ENCODE data around the gene RNF133.

DNA sequence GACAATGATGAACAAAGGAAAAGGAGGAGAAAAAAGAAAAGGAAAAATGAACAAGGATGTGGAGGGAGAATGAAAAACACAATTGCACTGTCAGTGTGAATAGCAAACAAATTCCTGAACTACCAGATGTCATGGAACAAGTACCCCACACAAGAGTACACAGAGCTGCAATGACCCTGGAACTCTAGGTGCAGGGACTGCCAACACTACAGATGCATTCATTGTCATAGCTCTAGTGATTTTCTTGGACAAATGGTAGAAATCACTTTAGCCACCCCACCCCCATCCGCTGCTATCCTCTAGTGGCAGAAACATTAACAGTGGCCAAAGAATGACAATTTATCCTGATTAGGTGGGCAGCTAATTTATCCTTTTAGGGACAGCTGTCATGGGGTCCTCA, 3.1 kb downstream of the RNF133 start:
- no peak for TF ChIP-seq NFIC (IDR thresholded peaks at IDR 0.05)
- TF ChIP-seq, protein P1, sequence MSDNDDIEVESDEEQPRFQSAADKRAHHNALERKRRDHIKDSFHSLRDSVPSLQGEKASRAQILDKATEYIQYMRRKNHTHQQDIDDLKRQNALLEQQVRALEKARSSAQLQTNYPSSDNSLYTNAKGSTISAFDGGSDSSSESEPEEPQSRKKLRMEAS (IDR thresholded peaks at IDR 0.05) = no peak
- TF ChIP-seq, protein P2, sequence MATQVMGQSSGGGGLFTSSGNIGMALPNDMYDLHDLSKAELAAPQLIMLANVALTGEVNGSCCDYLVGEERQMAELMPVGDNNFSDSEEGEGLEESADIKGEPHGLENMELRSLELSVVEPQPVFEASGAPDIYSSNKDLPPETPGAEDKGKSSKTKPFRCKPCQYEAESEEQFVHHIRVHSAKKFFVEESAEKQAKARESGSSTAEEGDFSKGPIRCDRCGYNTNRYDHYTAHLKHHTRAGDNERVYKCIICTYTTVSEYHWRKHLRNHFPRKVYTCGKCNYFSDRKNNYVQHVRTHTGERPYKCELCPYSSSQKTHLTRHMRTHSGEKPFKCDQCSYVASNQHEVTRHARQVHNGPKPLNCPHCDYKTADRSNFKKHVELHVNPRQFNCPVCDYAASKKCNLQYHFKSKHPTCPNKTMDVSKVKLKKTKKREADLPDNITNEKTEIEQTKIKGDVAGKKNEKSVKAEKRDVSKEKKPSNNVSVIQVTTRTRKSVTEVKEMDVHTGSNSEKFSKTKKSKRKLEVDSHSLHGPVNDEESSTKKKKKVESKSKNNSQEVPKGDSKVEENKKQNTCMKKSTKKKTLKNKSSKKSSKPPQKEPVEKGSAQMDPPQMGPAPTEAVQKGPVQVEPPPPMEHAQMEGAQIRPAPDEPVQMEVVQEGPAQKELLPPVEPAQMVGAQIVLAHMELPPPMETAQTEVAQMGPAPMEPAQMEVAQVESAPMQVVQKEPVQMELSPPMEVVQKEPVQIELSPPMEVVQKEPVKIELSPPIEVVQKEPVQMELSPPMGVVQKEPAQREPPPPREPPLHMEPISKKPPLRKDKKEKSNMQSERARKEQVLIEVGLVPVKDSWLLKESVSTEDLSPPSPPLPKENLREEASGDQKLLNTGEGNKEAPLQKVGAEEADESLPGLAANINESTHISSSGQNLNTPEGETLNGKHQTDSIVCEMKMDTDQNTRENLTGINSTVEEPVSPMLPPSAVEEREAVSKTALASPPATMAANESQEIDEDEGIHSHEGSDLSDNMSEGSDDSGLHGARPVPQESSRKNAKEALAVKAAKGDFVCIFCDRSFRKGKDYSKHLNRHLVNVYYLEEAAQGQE (IDR thresholded peaks at IDR 0.05; ENCODE audit: low read depth) = no peak
- no peak for TF ChIP-seq TAF1 (IDR thresholded peaks at IDR 0.05; ENCODE audit: low read depth)
- TF ChIP-seq EGR1 (IDR thresholded peaks at IDR 0.05) = no peak
- TF ChIP-seq TCF12 (IDR thresholded peaks at IDR 0.05; ENCODE audit: low read depth) = no peak
- no peak for TF ChIP-seq CREB1 (IDR thresholded peaks at IDR 0.05; ENCODE audit: low read depth)
- no peak for TF ChIP-seq FOXM1 (IDR thresholded peaks at IDR 0.05; ENCODE audit: borderline replicate concordance, low read depth)
- no peak for TF ChIP-seq CEBPB (IDR thresholded peaks at IDR 0.05)

Measured in Ishikawa (cell line).